IMR-90 (cell line): ENCODE data around the gene CPAMD8. TPM values are rescaled to one million over a fixed set of nuclear protein-coding genes. Genes with fewer than 3 reads are reported as not detected.

Experiments
- ATAC-seq: fragments of 200-7000 bp; cut with Tn5 transposase; 2 replicates; pipeline ENCODE4 v1.9.1; 2020; ENCODE audit warnings: low read depth, mild to moderate bottlenecking, moderate library complexity
- BruUV-seq: library from RNA; stranded (reverse); fragments of 400-500 nt; replicated peaks from 2 replicates; lab custom pipeline; 2021; lab: Mats Ljungman, UMichigan
- CTCF ChIA-PET: fragments of 300-600 bp; formaldehyde crosslinking; extraction: SDS; loops from one replicate; lab custom pipeline; 2021; ENCODE audit warnings: antibody characterized with exemption; lab: Yijun Ruan, JAX
- POLR2A ChIA-PET: fragments of 300-600 bp; sonication (Branson Sonifier 250); formaldehyde crosslinking; loops from one replicate; lab custom pipeline; 2022; ENCODE audit warnings: antibody characterized with exemption; ENCODE audit not compliant: unreplicated experiment; lab: Charles Lee
- DNase-seq: peaks from one replicate; pipeline ENCODE4 v3.0.0; 2013
- H2AFZ ChIP-seq: replicated peaks from 2 replicates; pipeline ENCODE3; 2013; ENCODE audit warnings: low read length, mild to moderate bottlenecking; ENCODE audit not compliant: poor library complexity
- H2AK5ac ChIP-seq: 2 replicates; pipeline ENCODE4 v1.6.1; 2013; ENCODE audit warnings: low read depth, low read length, inconsistent platforms
- H2AK9ac ChIP-seq: replicated peaks from 2 replicates; pipeline ENCODE3; 2013; ENCODE audit warnings: mild to moderate bottlenecking, low read depth, low read length, moderate library complexity; ENCODE audit not compliant: poor library complexity
- H2BK120ac ChIP-seq: 2 replicates; pipeline ENCODE4 v1.6.1; 2013; ENCODE audit warnings: low read depth, low read length, inconsistent platforms
- H2BK15ac ChIP-seq: 3 replicates; pipeline ENCODE4 v1.6.1; 2013; ENCODE audit warnings: low read depth, low read length, inconsistent platforms
- H2BK20ac ChIP-seq: 2 replicates; pipeline ENCODE4 v1.6.1; 2013; ENCODE audit warnings: low read depth, mild to moderate bottlenecking, inconsistent platforms, low read length, moderate library complexity
- H2BK5ac ChIP-seq: 2 replicates; pipeline ENCODE4 v1.6.1; 2013; ENCODE audit warnings: mild to moderate bottlenecking, low read depth, low read length, inconsistent platforms; ENCODE audit not compliant: poor library complexity, severe bottlenecking
- H3K14ac ChIP-seq: replicated peaks from 2 replicates; pipeline ENCODE4 v1.6.1; 2013; ENCODE audit warnings: low read depth, low read length, inconsistent platforms
- H3K18ac ChIP-seq: 2 replicates; pipeline ENCODE4 v1.6.1; 2013; ENCODE audit warnings: low read depth, low read length, control low read depth
- H3K23ac ChIP-seq: 2 replicates; pipeline ENCODE4 v1.6.1; 2013; ENCODE audit warnings: low read depth, low read length, inconsistent platforms
- H3K27ac ChIP-seq: 2 replicates; pipeline ENCODE4 v1.5.1; 2013; ENCODE audit warnings: mild to moderate bottlenecking, control low read depth, low read length; ENCODE audit not compliant: insufficient read depth
- H3K27me3 ChIP-seq: 2 replicates; pipeline ENCODE4 v1.6.1; 2013; ENCODE audit warnings: low read length; ENCODE audit not compliant: control insufficient read depth, insufficient read depth
- H3K36me3 ChIP-seq: 2 replicates; pipeline ENCODE4 v1.6.1; 2013; ENCODE audit warnings: low read length, mixed read lengths; ENCODE audit not compliant: control insufficient read depth, insufficient read depth
- H3K4ac ChIP-seq: 2 replicates; pipeline ENCODE4 v1.6.1; 2013; ENCODE audit warnings: low read depth, low read length, inconsistent platforms
- H3K4me1 ChIP-seq: 2 replicates; pipeline ENCODE4 v1.6.1; 2013; ENCODE audit warnings: low read length, mixed read lengths; ENCODE audit not compliant: control insufficient read depth, insufficient read depth
- H3K4me2 ChIP-seq: 2 replicates; pipeline ENCODE4 v1.6.1; 2013; ENCODE audit warnings: low read depth, mild to moderate bottlenecking, control low read depth, low read length, moderate library complexity
- H3K4me3 ChIP-seq: 2 replicates; pipeline ENCODE4 v1.5.1; 2013; ENCODE audit warnings: low read depth, mild to moderate bottlenecking, control low read depth, low read length, moderate library complexity; ENCODE audit not compliant: insufficient read depth
- H3K56ac ChIP-seq: 2 replicates; pipeline ENCODE4 v1.6.1; 2013; ENCODE audit warnings: low read length, inconsistent platforms; ENCODE audit not compliant: insufficient read depth; ENCODE audit errors: extremely low read depth
- H3K79me1 ChIP-seq, 2 experiments: 2 replicates each; pipeline ENCODE4 v1.6.1; 2013; ENCODE audit warnings: low read length in 2 of 2, inconsistent platforms in 1 of 2, low read depth in 1 of 2
- H3K9ac ChIP-seq: 2 replicates; pipeline ENCODE4 v1.6.1; 2013; ENCODE audit warnings: low read depth, low read length, control low read depth
- H3K9me1 ChIP-seq: 2 replicates; pipeline ENCODE4 v1.6.1; 2013; ENCODE audit warnings: low read length, inconsistent platforms; ENCODE audit not compliant: insufficient read depth
- H3K9me3 ChIP-seq: 2 replicates; pipeline ENCODE4 v1.6.1; 2013; ENCODE audit warnings: low read length; ENCODE audit not compliant: control insufficient read depth, insufficient read depth
- H4K20me1 ChIP-seq: 2 replicates; pipeline ENCODE4 v1.6.1; 2013; ENCODE audit warnings: low read length, inconsistent platforms; ENCODE audit not compliant: insufficient read depth
- H4K5ac ChIP-seq: 2 replicates; pipeline ENCODE4 v1.6.1; 2013; ENCODE audit warnings: mild to moderate bottlenecking, low read depth, low read length, control low read depth
- H4K8ac ChIP-seq, 2 experiments: 2 replicates each; pipeline ENCODE4 v1.6.1; 2013; ENCODE audit warnings: low read depth in 2 of 2, low read length in 2 of 2, control low read depth in 1 of 2, inconsistent platforms in 1 of 2
- H4K91ac ChIP-seq: 2 replicates; pipeline ENCODE4 v1.6.1; 2013; ENCODE audit warnings: low read depth, low read length, inconsistent platforms; ENCODE audit not compliant: insufficient read depth
- BHLHE40 ChIP-seq: fragments of 150-350 bp; IDR thresholded peaks from 2 replicates; pipeline ENCODE4 v1.6.1; 2016; ENCODE audit warnings: mild to moderate bottlenecking, low read depth, low read length
- CHD1 ChIP-seq: IDR thresholded peaks from 2 replicates; pipeline ENCODE4 v1.6.1; 2012; ENCODE audit warnings: low read depth, low read length, improper control_type of control experiment
- FOS ChIP-seq: fragments of 150-350 bp; IDR thresholded peaks from 2 replicates; pipeline ENCODE4 v1.6.1; 2016; ENCODE audit warnings: low read depth, low read length
- MAZ ChIP-seq: IDR thresholded peaks from 2 replicates; pipeline ENCODE4 v1.6.1; 2012; ENCODE audit warnings: low read depth, mild to moderate bottlenecking, low read length, improper control_type of control experiment, moderate library complexity, borderline replicate concordance
- NFE2L2 ChIP-seq: fragments of 150-350 bp; IDR thresholded peaks from 2 replicates; pipeline ENCODE4 v1.6.1; 2016; ENCODE audit warnings: low read depth, mild to moderate bottlenecking, low read length
- POLR2A ChIP-seq: IDR thresholded peaks from 2 replicates; pipeline ENCODE4 v1.6.1; 2012; ENCODE audit warnings: mild to moderate bottlenecking, low read depth, low read length
- RAD21 ChIP-seq: IDR thresholded peaks from 2 replicates; pipeline ENCODE4 v1.6.1; 2012; ENCODE audit warnings: low read length, improper control_type of control experiment
- RCOR1 ChIP-seq: IDR thresholded peaks from 2 replicates; pipeline ENCODE4 v1.6.1; 2012; ENCODE audit warnings: mild to moderate bottlenecking, low read length, improper control_type of control experiment; ENCODE audit not compliant: insufficient replicate concordance
- SMC3 ChIP-seq: fragments of 150-350 bp; IDR thresholded peaks from 2 replicates; pipeline ENCODE4 v1.6.1; 2016; ENCODE audit warnings: low read depth, mild to moderate bottlenecking, antibody characterized with exemption, low read length, moderate library complexity
- USF2 ChIP-seq: fragments of 150-350 bp; IDR thresholded peaks from 2 replicates; pipeline ENCODE4 v1.6.1; 2017; ENCODE audit warnings: mild to moderate bottlenecking, antibody characterized with exemption, low read length, low read depth
- WGBS, 2 experiments: methylation state at CpG; one replicate each; pipeline versions ENCODE4 v1.1.5 to v1.1.7; 2013; ENCODE audit warnings: missing lambda C conversion rate in 2 of 2; ENCODE audit not compliant: insufficient read length in 1 of 2; ENCODE audit errors: extremely low coverage in 2 of 2; 5-methylcytosine and 5-hydroxymethylcytosine counted together
- dilution Hi-C: fragments of 300-500 bp; cut with HindIII; formaldehyde crosslinking; loops from one replicate; pipeline ENCODE4 v1.14.3; 2018; ENCODE audit warnings: low sequenced_read_pairs; ENCODE audit not compliant: unreplicated experiment
- in situ Hi-C: fragments of 300-500 bp; cut with MboI; formaldehyde crosslinking; loops from 3 replicates; pipeline ENCODE4 v1.14.3; 2019; ENCODE audit warnings: low sequenced_read_pairs, inconsistent platforms, mixed read lengths
- intact Hi-C: fragments of 100-400 bp; cut with micrococcal nuclease; formaldehyde crosslinking; loops from 2 replicates; pipeline ENCODE4 v1.10.0; 2022
- polyA plus RNA-seq, 3 experiments: library from polyadenylated mRNA; depleted of rRNA; stranded (reverse); fragments of >200 nt; gene quantifications; 2 replicates each; pipeline ENCODE4 v1.2.3, GENCODE V29; 2012; ENCODE audit warnings: low replicate concordance in 1 of 3
- total RNA-seq: library from RNA; depleted of rRNA; stranded (reverse); fragments of >200 nt; gene quantifications from 2 replicates; pipeline ENCODE4 v1.2.3, GENCODE V29; 2012
- TF ChIP-seq, protein P1 (sequence below): conservative IDR thresholded peaks from 2 replicates; pipeline ENCODE4 v1.5.1; 2012; ENCODE audit warnings: mild to moderate bottlenecking, low read depth, low read length, improper control_type of control experiment

Gene CPAMD8
- total and polyA plus RNA-seq, 2 of the 4 experiments (the other 2 are of a cell fraction), result 0.36 to 0.79 TPM

DNA sequence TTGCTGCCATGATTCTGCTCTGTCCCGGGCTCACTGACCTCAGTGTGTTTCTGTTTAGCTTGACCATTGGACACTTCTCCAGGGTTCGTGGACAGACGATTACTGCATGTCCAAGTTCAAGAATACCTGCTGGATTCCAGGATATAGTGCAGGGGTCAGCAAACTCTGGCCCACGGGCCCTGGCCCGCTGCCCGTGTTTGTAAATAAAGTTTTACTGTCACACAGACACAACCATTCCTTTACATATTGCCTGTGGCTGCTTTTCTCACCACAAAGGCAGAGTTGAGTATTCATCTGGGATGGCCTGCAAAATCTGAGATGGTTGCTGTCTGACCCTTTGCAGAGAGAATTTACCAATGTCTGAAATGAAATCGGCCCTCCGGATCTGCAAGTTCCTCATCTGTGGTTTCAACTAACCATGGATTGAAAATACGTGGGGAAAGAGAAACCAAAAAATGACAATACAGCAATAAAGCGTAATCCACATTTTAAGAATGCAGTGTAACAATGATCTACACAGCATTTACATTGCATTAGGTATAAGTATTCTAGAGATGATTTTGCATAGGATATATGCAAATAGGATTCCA is 163.7 kb downstream of the CPAMD8 start:
- H3K9me3 ChIP-seq, result no peaks in the 10 kb centered on the region
- H2BK20ac ChIP-seq, result no peak overlapping the region
- H3K9ac ChIP-seq, result no peak overlapping the region
- H4K91ac ChIP-seq, result no peak overlapping the region
- ATAC-seq, result no peak
- H3K27ac ChIP-seq, result no peak overlapping the region
- H3K36me3 ChIP-seq, result peaks cover 64% of the 10 kb centered on the region
- peaks cover 3% of the 10 kb centered on the region; the same call in 1 of the 2 replicates for H3K9me1 ChIP-seq
- 100% methylated on average over 3 of the region's 10 CpGs; no CpG with 5 or more reads in 1 of the 2 experiments for WGBS, 2 experiments
- dilution Hi-C loops (no loop called here), intact Hi-C loops (no loop called here), in situ Hi-C loops (no loop called here)
- no peak overlapping the region for H2AFZ ChIP-seq
- no peak for DNase-seq
- H3K27me3 ChIP-seq, result no peaks in the 10 kb centered on the region
- H3K4me1 ChIP-seq, result no peaks in the 10 kb centered on the region
- H3K4ac ChIP-seq, result no peak overlapping the region
- H2BK5ac ChIP-seq, result no peak overlapping the region
- no peak overlapping the region for H4K5ac ChIP-seq
- H3K4me3 ChIP-seq, result no peak overlapping the region
- no peak overlapping the region for H2AK5ac ChIP-seq
- BruUV-seq, result no TSS peak
- H4K8ac ChIP-seq, result no peak overlapping the region
- no peak overlapping the region for H2AK9ac ChIP-seq
- H4K20me1 ChIP-seq, result no peaks in the 10 kb centered on the region
- peaks cover 8 to 26% of the 10 kb centered on the region in 2 experiments; a peak in 2 of 4 replicates for H3K79me1 ChIP-seq
- H3K14ac ChIP-seq, result no peak overlapping the region
- H3K23ac ChIP-seq, result no peak overlapping the region
- no peak overlapping the region for H2BK120ac ChIP-seq
- ChIA-PET POLR2A (no interaction called here), CTCF (no interaction called here)
- TF ChIP-seq FOS, result no peak
- no peak for TF ChIP-seq RCOR1
- no peak for TF ChIP-seq SMC3
- TF ChIP-seq, protein P1, sequence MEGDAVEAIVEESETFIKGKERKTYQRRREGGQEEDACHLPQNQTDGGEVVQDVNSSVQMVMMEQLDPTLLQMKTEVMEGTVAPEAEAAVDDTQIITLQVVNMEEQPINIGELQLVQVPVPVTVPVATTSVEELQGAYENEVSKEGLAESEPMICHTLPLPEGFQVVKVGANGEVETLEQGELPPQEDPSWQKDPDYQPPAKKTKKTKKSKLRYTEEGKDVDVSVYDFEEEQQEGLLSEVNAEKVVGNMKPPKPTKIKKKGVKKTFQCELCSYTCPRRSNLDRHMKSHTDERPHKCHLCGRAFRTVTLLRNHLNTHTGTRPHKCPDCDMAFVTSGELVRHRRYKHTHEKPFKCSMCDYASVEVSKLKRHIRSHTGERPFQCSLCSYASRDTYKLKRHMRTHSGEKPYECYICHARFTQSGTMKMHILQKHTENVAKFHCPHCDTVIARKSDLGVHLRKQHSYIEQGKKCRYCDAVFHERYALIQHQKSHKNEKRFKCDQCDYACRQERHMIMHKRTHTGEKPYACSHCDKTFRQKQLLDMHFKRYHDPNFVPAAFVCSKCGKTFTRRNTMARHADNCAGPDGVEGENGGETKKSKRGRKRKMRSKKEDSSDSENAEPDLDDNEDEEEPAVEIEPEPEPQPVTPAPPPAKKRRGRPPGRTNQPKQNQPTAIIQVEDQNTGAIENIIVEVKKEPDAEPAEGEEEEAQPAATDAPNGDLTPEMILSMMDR, result no peak
- TF ChIP-seq POLR2A, result no peak
- no peak for TF ChIP-seq USF2
- no peak for TF ChIP-seq NFE2L2
- TF ChIP-seq CHD1, result no peak
- TF ChIP-seq RAD21, result no peak
- TF ChIP-seq BHLHE40, result no peak
- no peak for TF ChIP-seq MAZ
- H3K56ac ChIP-seq, result no peak overlapping the region
- no peak overlapping the region for H3K4me2 ChIP-seq
- H2BK15ac ChIP-seq, result no peak overlapping the region
- H3K18ac ChIP-seq, result no peak overlapping the region
